DLD1 (cell line): ENCODE measurements around the gene OR2F1.
"Not testable (repeated sequence)": the region's sequence is repeated elsewhere in the genome, so short reads cannot be mapped to it uniquely, and the experiment has no call there.

Experiments
- in situ Hi-C: cut with HindIII; loops from 2 replicates; pipeline ENCODE4 v1.10.0; 2017; ENCODE audit warnings: low sequenced_read_pairs

Gene OR2F1

GRCh38 chr7:144006029-144006691, 51.5 kb downstream of the OR2F1 start:
- in situ Hi-C loops: no loop called here

GRCh38 chr7:144006692-144007042, 52.0 kb downstream of the OR2F1 start:
- in situ Hi-C loops: no loop called here

GRCh38 chr7:144009361-144009760, 54.7 kb downstream of the OR2F1 start:
- in situ Hi-C loops: no loop called here

GRCh38 chr7:144010061-144010460, 55.4 kb downstream of the OR2F1 start:
- in situ Hi-C loops: not testable (repeated sequence)

GRCh38 chr7:144010821-144011220, 56.2 kb downstream of the OR2F1 start:
- in situ Hi-C loops: not testable (repeated sequence)

- in situ Hi-C loops: no loop called here
These were observed 57.0 kb downstream of the OR2F1 start for GRCh38 chr7:144011458-144012230.
